Naive thymus-derived CD8-positive, alpha-beta T cell (primary cell): ENCODE data around the gene TGFBR3. TPM values are rescaled to one million over a fixed set of nuclear protein-coding genes. Genes with fewer than 3 reads are reported as not detected.

ENCODE experiments used
- ATAC-seq, 2 donors: fragments of 150-1000 bp; cut with Tn5 transposase in 1 of 2; sonication (Bioruptor Pico), chemical (Tn5 transposase) in 1 of 2; 1 replicate in 1 of 2; 2 replicates in 1 of 2; pipeline ENCODE4 v1.10.0; 2021; ENCODE audit warnings: mild to moderate bottlenecking in 2 of 2, moderate library complexity in 2 of 2
- POLR2A ChIA-PET: fragments of 350-600 bp; sonication (Branson Sonifier 250); formaldehyde crosslinking; loops from one replicate; lab custom pipeline; 2021; ENCODE audit warnings: antibody characterized with exemption; lab: Charles Lee
- DNase-seq, 10 donors: peaks; one replicate each; pipeline versions ENCODE4 v3.0.0 to v3.0.0-alpha.2; 2020 to 2022
- H3K27ac Mint-ChIP-seq, 10 donors: one replicate each; pipeline ENCODE4 v1.8.0; 2020 to 2022; ENCODE audit warnings: mild to moderate bottlenecking in 10 of 10, mixed read lengths in 10 of 10, moderate library complexity in 4 of 10, inconsistent platforms in 1 of 10
- H3K27me3 Mint-ChIP-seq, 5 donors: one replicate each; pipeline ENCODE4 v1.8.0; 2021 to 2022; ENCODE audit warnings: mixed read lengths in 5 of 5
- H3K36me3 Mint-ChIP-seq, 3 donors: one replicate each; pipeline ENCODE4 v1.8.0; 2020 to 2022; ENCODE audit warnings: mixed read lengths in 3 of 3, mild to moderate bottlenecking in 2 of 3, inconsistent platforms in 1 of 3
- H3K4me1 Mint-ChIP-seq, 4 donors: one replicate each; pipeline ENCODE4 v1.8.0; 2021 to 2022; ENCODE audit warnings: mixed read lengths in 4 of 4
- H3K4me3 Mint-ChIP-seq, 10 donors: one replicate each; pipeline ENCODE4 v1.8.0; 2020 to 2022; ENCODE audit warnings: mild to moderate bottlenecking in 10 of 10, mixed read lengths in 10 of 10, moderate library complexity in 6 of 10, inconsistent platforms in 1 of 10
- H3K9me3 Mint-ChIP-seq, 9 donors: one replicate each; pipeline ENCODE4 v1.8.0; 2020 to 2022; ENCODE audit warnings: mixed read lengths in 9 of 9, mild to moderate bottlenecking in 3 of 9, inconsistent platforms in 1 of 9, moderate library complexity in 1 of 9
- polyA plus RNA-seq, 3 donors: library from polyadenylated mRNA; unstranded; fragments of 300-500 nt; fragmentation: Illumina TruSeq; gene quantifications; one replicate each; pipeline ENCODE4 v1.2.3, GENCODE V29; 2021
- total RNA-seq, 8 experiments: library from RNA in 2 of 8; stranded (reverse) in 2 of 8; gene quantifications; one replicate each; pipeline ENCODE4 v1.2.3 and lab custom pipeline; 2021 to 2026

The TGFBR3 gene
- 10 to 100 TPM; 11.6 to 12.0 TPM for total RNA-seq
- 10 to 100 TPM in 1 of 3 donors, 1 to 10 TPM in 2; 6.1 to 67.6 (median 9.5) TPM for polyA plus RNA-seq
- total RNA-seq (lab: John Stamatoyannopoulos, UW), result 4.9 to 32.6 (median 16.3) reads per million in 6 experiments

DNA sequence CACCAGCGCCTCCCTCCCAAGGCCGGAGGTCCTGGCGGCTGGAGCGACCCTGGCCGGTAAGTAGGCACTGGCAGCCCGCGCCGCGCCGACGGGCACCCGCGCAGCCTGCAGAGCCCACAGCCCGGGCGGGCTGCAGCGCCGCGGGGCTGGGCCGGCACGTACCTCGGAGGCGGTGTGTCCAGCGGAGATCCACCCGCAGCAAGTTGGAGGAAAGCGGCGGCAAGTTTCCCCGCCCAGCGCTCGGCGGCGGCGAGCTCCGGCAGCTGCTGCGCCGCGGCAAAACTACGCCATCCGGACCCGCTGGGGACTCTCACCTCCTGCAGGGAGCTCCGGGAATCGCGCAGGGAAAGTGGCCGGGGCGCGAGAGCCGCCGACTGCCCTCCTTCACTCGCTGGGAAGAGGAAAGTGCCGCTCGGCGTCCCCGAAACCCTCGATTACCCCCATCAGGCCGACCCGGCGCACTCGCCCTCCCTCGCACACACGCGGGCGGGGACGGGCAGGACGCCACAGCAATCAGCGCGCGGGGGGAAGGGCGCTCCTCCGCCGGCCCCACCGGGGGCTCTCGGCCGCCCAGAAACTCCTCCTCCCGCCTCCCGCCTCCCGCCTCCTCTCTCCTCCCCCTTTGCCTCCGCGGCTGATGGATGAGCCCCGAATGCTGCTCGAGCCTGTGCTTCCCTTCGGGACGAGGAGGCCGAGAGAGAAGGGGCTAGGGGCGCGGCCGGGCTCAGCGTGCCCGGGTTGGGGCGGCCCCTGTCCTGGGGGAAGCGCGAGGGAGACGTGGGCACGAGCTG lies at the start of gene TGFBR3:
TSS of gene TGFBR3 (minus strand) at position 436 of the 791 bp plus-strand sequence. CDS start 24,620 bp downstream, outside the sequence.
- H3K27ac Mint-ChIP-seq, result peak within 1 kb of the TSS; percentile 81 to 94 (median 90)
- H3K9me3 Mint-ChIP-seq, result no peaks in the 10 kb centered on the region
- POLR2A ChIA-PET, result interaction anchor here (0.6 to 1.6 kb wide), 4 partner anchors 83 to 428 kb away, joined by 3 to 6 read pairs (median 3); no protein-coding TSS in a partner anchor
- H3K27me3 Mint-ChIP-seq, result peaks cover 0 to 21% (median 0%) of the 10 kb centered on the region in 5 donors
- H3K4me3 Mint-ChIP-seq, result peak within 1 kb of the TSS; percentile 89 to 99 (median 94)
- ATAC-seq (peak; percentile 73 to 82), DNase-seq (peak; percentile 54 to 83 (median 68))
- peaks cover 21 to 48% (median 28%) of the 10 kb centered on the region in 4 donors for H3K4me1 Mint-ChIP-seq
- H3K36me3 Mint-ChIP-seq, result no peaks in the 10 kb centered on the region

DNA sequence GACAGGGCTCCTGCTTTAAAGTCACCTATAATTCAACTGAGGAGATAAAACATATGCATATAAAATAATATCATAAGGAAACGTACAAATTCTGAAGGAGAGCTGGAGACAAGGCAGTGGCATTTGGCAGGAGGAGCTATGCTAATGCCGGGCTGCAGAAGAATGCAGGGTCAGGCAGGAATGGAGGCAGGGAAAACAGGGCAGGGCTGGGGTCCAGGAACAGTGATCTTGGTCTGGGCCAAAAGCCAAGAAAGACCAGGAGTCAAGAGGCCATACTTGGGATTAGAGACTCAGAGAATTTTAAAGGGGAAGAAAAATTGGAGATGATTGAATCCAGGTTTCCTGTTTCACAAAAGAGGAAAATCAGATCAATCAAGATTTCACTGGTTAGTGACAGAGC lies 43.3 kb upstream of the TGFBR3 start:
- H3K27ac Mint-ChIP-seq, result peak overlapping the region in 1 of 10 donors; percentile 52

DNA sequence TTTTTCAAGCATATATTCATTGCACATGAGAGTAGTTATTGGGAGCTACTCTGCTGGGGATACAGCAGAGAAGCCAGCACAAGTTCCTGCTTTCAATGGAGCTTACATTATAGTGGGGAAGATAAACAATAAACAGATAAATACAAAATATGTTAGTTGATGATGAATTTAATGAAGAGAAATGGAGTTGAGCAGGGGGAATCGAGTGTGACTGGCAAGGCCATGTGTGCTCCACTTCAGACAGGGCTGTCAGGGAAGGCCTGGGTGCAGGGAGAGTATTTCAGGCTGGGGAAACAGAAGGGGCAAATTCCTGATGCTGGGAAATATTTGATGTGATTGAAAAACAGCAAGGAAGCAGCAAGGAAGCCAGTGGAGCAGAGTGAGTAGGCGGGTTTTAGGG lies 42.1 kb upstream of the TGFBR3 start:
- no peak for ATAC-seq
- Mint-ChIP-seq H3K27me3 (no peaks in the 10 kb centered on the region), H3K36me3 (no peaks in the 10 kb centered on the region), H3K4me3 (no peak overlapping the region), H3K4me1 (peaks cover 0 to 4% (median 0%) of the 10 kb centered on the region in 4 donors), H3K9me3 (no peaks in the 10 kb centered on the region), H3K27ac (peak overlapping the region in 2 of 10 donors; percentile 46 to 68)
- POLR2A ChIA-PET, result no interaction called here
- no peak for DNase-seq

More for the DNA sequence above, 43.3 kb upstream of the TGFBR3 start:
- Mint-ChIP-seq H3K4me3 (no peak overlapping the region), H3K36me3 (no peaks in the 10 kb centered on the region), H3K27me3 (no peaks in the 10 kb centered on the region), H3K4me1 (no peaks in the 10 kb centered on the region), H3K9me3 (no peaks in the 10 kb centered on the region)
- POLR2A ChIA-PET, result no interaction called here
- DNase-seq (no peak), ATAC-seq (no peak)

DNA sequence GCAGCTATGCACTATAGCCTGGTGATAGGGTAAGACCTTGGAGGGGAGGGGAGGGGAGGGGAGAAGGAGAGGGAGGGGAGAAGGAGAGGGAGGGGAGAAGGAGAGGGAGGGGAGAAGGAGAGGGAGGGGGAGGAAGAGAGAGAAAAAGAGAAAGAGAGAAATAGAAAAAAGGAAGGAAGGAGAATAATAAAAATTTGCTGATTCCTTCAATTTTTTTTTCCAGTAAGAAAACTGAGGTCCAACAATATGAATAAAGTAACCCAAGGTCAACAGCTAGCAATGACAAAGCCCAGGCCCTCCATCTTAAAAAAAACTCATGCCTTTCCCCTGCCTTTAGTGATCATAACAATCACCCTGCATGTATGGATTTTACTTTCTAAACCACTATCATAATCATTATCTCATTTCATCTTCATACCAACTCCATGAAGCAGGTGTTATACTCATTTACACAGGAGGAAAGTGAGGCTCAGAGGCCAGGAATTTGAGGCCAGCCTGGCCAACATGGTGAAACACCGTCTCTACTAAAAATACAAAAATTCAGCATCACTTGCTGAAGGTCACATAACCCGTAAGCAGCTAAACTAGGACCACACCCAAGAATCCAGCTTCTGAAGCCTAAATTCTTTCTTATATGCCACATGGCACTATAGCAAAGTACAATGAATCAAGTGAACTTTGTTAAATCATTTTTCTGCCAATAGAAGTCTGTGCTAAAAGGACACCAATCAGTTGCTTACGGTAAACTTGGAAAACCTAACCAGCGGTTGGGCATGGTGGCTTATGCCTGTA lies 39.9 kb upstream of the TGFBR3 start:
- H3K9me3 Mint-ChIP-seq, result no peaks in the 10 kb centered on the region
- peaks cover 0 to 4% (median 0%) of the 10 kb centered on the region in 4 donors for H3K4me1 Mint-ChIP-seq
- POLR2A ChIA-PET, result no interaction called here
- ATAC-seq (no peak), DNase-seq (no peak)
- H3K27me3 Mint-ChIP-seq, result no peaks in the 10 kb centered on the region
- H3K36me3 Mint-ChIP-seq, result no peaks in the 10 kb centered on the region
- peak overlapping the region in 1 of 10 donors; percentile 60 for H3K27ac Mint-ChIP-seq
- H3K4me3 Mint-ChIP-seq, result no peak overlapping the region

DNA sequence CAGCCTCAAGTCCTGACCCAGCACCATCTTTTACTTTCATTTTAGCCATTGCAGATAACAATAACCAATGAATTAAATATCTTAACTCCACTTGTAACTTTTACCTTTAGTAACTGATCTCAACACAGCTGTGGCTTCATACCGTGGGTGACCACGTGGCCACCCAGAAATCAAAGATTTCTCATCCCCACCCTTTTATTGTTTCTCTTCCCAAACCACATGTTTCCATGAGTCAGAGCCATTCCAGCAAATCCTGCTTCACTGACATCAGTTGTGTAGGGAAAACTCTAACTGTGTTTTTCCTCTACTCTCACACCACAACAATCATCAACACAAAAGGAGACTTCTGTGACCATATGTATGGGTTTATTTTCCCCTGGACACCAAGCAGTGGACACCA lies 38.2 kb upstream of the TGFBR3 start:
- Mint-ChIP-seq H3K36me3 (no peaks in the 10 kb centered on the region), H3K27ac (peak overlapping the region in 2 of 10 donors; percentile 6 to 27), H3K27me3 (peaks cover 0 to 2% (median 0%) of the 10 kb centered on the region in 5 donors), H3K4me3 (no peak overlapping the region), H3K4me1 (peaks cover 0 to 4% (median 0%) of the 10 kb centered on the region in 4 donors), H3K9me3 (no peaks in the 10 kb centered on the region)
- DNase-seq, result no peak
- POLR2A ChIA-PET, result no interaction called here
- ATAC-seq, result no peak

DNA sequence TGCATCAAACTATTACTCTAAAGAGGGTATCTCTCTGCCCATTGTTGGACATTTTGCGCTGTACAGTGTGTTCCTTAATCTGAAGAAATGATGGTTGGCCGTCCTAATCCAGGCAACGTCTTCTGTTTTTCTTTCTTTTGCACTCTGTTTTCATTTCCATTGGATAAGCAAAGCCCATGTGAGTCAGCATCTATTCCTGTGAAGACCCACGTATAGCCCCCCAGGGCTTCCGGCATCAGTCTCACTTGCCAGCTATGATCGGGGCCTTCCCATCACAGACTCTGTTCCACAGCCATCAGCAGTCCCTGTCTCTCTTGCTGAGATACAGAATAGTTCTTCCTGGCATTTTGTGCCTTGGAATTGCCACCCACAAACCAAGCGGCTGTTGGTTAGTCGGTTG lies 34.0 kb upstream of the TGFBR3 start:
- no peak overlapping the region for H3K27ac Mint-ChIP-seq
- POLR2A ChIA-PET, result no interaction called here
- H3K4me3 Mint-ChIP-seq, result no peak overlapping the region
- DNase-seq (no peak), ATAC-seq (no peak)
- peaks cover 0 to 2% (median 0%) of the 10 kb centered on the region in 5 donors for H3K27me3 Mint-ChIP-seq
- H3K4me1 Mint-ChIP-seq, result peaks cover 0 to 4% (median 0%) of the 10 kb centered on the region in 4 donors
- no peaks in the 10 kb centered on the region for H3K9me3 Mint-ChIP-seq
- H3K36me3 Mint-ChIP-seq, result no peaks in the 10 kb centered on the region

DNA sequence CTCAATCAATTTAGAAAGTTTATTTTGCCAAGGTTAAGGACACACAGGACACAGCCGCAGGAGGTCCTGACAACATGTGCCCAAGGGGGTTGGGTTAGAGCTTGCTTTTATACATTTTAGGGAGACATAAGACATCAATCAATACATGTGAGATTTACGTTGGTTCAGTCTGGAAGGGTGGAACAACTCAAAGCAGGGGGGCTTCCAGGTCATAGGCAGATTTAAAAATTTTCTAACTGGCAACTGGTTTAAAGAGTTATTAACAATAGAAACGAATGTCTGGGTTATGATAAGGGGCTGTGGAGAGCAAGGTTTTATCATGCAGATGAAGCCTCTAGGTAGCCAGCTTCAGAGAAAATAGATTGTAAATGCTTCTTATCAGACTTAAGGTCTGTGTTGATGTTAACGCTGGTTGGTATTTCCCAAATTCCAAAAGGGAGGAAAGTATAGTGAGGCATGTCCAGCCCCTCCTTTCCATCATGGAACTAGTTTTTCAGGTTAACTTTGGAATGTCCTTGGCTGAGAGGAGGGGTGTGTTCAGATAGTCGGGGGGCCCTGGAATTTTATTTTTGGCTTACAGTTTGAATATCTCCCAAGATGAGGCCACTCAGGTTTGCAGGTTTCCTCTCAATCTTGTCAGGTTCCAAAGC lies 31.0 kb upstream of the TGFBR3 start:
- Mint-ChIP-seq H3K27me3 (peaks cover 0 to 2% (median 0%) of the 10 kb centered on the region in 5 donors), H3K9me3 (no peaks in the 10 kb centered on the region), H3K27ac (no peak overlapping the region), H3K36me3 (no peaks in the 10 kb centered on the region), H3K4me1 (no peaks in the 10 kb centered on the region), H3K4me3 (no peak overlapping the region)
- DNase-seq, result no peak
- POLR2A ChIA-PET, result no interaction called here
- no peak for ATAC-seq

DNA sequence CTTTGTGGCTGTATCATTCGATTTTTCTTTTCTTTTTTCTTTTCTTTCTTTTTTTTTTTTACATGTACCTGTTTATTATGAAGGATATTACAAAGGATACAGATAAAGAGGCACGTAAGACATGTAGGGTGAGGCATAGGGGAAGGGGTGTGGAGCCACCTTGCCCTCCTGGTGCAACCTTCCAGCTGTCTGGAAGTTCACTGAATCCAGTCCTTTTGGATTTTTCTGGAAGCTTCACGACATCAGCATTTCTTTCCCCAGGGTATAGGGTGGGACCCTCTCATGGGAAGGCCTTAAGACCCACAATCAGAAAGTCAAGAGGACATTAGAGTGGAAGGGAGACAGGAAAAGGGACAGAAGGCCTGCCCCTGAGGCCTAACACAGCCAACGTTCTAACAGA lies 30.1 kb upstream of the TGFBR3 start:
- no peaks in the 10 kb centered on the region for H3K36me3 Mint-ChIP-seq
- DNase-seq (no peak), ATAC-seq (no peak)
- POLR2A ChIA-PET, result no interaction called here
- no peaks in the 10 kb centered on the region for H3K4me1 Mint-ChIP-seq
- H3K9me3 Mint-ChIP-seq, result no peaks in the 10 kb centered on the region
- H3K4me3 Mint-ChIP-seq, result no peak overlapping the region
- peaks cover 0 to 2% (median 0%) of the 10 kb centered on the region in 5 donors for H3K27me3 Mint-ChIP-seq
- H3K27ac Mint-ChIP-seq, result no peak overlapping the region

DNA sequence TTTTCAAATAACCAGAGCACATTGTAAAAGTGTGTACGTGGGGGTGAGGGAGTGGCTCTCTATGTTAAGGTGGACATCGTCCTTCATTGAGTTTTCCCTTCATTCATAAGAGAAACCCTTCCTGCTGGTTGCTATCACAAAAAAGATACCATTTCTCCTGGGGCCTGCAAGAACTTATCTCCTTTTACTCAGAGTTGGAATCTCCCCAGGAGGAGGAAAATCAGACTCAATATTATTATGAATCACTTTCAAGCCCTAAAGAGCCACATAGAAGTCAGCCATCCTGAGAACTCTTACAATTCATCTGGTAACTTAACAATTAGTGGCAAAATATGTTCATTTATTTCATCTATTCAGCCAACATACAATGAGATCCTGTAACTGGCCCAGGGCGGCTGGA lies 27.1 kb upstream of the TGFBR3 start:
- POLR2A ChIA-PET, result no interaction called here
- peaks cover 0 to 1% (median 0%) of the 10 kb centered on the region in 3 donors for H3K36me3 Mint-ChIP-seq
- ATAC-seq (no peak), DNase-seq (no peak)
- H3K9me3 Mint-ChIP-seq, result no peaks in the 10 kb centered on the region
- H3K27ac Mint-ChIP-seq, result no peak overlapping the region
- H3K4me3 Mint-ChIP-seq, result no peak overlapping the region
- H3K27me3 Mint-ChIP-seq, result peaks cover 0 to 2% (median 0%) of the 10 kb centered on the region in 5 donors
- H3K4me1 Mint-ChIP-seq, result no peaks in the 10 kb centered on the region

DNA sequence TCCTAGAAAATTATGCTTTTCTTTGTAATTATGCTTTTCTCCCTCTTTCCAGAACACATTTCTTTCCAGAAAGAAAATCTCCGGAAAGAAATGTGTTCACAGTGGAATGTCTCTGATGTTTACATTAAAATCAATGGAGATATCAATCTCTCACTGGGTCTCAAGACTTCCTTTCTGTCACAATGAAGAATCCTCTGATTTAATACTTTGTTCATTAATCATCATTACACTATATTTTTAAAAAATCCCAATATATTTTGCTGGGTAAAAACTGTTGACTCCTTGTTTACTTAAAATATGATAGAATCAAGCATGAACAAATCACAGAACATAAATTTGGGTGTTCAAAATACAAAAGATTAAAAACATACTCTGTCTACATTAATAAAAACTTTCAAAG lies 26.3 kb upstream of the TGFBR3 start:
- no peak for ATAC-seq
- DNase-seq, result no peak
- Mint-ChIP-seq H3K4me1 (no peaks in the 10 kb centered on the region), H3K27me3 (peaks cover 0 to 2% (median 0%) of the 10 kb centered on the region in 5 donors), H3K9me3 (no peaks in the 10 kb centered on the region), H3K27ac (no peak overlapping the region), H3K4me3 (no peak overlapping the region), H3K36me3 (peaks cover 0 to 1% (median 0%) of the 10 kb centered on the region in 3 donors)
- POLR2A ChIA-PET, result interaction anchor here (0.7 kb wide), 1 partner anchor 408 kb away, joined by 3 read pairs; no protein-coding TSS in a partner anchor

DNA sequence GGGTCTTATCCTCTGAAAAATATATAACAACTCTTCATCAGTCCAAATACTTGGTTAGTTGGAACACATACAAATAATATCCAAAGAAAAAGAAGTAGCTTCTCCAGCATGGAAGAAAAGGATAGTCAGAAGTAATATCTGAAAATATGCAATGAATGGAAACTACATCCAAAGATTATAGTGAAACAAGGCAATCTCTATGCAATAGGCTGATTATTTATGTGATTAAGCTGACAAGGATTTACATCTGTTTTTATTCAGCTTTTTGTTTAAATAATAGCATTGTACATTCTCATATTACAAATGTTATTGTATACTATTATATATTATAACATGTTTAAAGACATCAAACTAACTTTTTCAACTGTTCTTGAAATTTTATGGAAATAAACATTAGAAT lies 15.3 kb upstream of the TGFBR3 start:
- no peak for ATAC-seq
- Mint-ChIP-seq H3K36me3 (no peaks in the 10 kb centered on the region), H3K4me3 (no peak overlapping the region), H3K27ac (no peak overlapping the region), H3K27me3 (peaks cover 0 to 5% (median 3%) of the 10 kb centered on the region in 5 donors), H3K9me3 (no peaks in the 10 kb centered on the region), H3K4me1 (peaks cover 0 to 2% (median 0%) of the 10 kb centered on the region in 4 donors)
- POLR2A ChIA-PET, result interaction anchor here (1.1 kb wide), 1 partner anchor 97 kb away, joined by 3 read pairs; no protein-coding TSS in a partner anchor
- DNase-seq, result no peak

DNA sequence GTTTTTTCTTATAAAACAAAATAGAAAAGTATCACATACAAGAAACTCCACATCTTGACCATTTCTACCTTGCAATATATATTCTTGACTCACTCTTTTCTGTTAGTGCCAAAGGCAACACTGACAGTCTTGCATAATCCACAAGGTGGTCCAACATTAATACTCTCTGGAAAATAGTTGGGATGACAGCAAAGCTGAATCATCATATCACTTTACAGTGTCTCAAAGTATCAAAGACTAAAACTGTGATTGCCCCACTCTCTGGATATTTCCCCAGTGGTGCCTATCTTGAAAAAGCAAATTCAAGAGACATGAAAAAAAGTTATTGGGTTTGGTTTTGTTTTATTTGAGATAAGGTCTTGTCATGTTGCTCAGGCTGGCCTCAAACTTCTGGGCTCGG lies 14.6 kb upstream of the TGFBR3 start:
- Mint-ChIP-seq H3K4me3 (no peak overlapping the region), H3K36me3 (no peaks in the 10 kb centered on the region), H3K27ac (no peak overlapping the region), H3K9me3 (no peaks in the 10 kb centered on the region), H3K4me1 (peaks cover 5 to 9% (median 6%) of the 10 kb centered on the region in 4 donors), H3K27me3 (peaks cover 0 to 7% (median 3%) of the 10 kb centered on the region in 5 donors)
- no peak for ATAC-seq
- no peak for DNase-seq
- POLR2A ChIA-PET, result no interaction called here
